Measurements from ENCODE around the gene PAK3. TPM values are rescaled to one million over a fixed set of nuclear protein-coding genes. Genes with fewer than 3 reads are reported as not detected.

PAK3 gene
- total RNA-seq, 2 donors from 2014 or later = 1.5 to 4.2 TPM

- no peaks in the 10 kb centered on the region for H3K27me3 ChIP-seq (ENCODE audit: control insufficient read depth, insufficient read depth, low read length, poor library complexity, severe bottlenecking)
- Mint-ChIP-seq H3K4me1 (peaks cover 29% of the 10 kb centered on the region), H3K27me3 (ENCODE audit: insufficient read depth) (peaks cover 24% of the 10 kb centered on the region), H3K9me3 (no peaks in the 10 kb centered on the region), H3K4me3 (peak overlapping the region; percentile 28), H3K27ac (peak overlapping the region; percentile 85), H3K36me3 (ENCODE audit: low read depth) (no peaks in the 10 kb centered on the region)
- no peaks in the 10 kb centered on the region for H3K9me3 ChIP-seq (ENCODE audit: control insufficient read depth, low read length)
- 24% methylated on average over 5 of the region's 6 CpGs; no CpG with 5 or more reads in 1 of the 2 experiments for WGBS, 2 experiments (ENCODE audit: insufficient coverage in 1 of 2, insufficient read length in 1 of 2)
- no peaks in the 10 kb centered on the region for H3K4me1 ChIP-seq (ENCODE audit: control insufficient read depth, insufficient read depth, low read length)
- H3K4me3 ChIP-seq (ENCODE audit: low read length) = no peak overlapping the region
- peak; percentile 65 for DNase-seq
- peak overlapping the region; percentile 75 for H3K27ac ChIP-seq (ENCODE audit: low read depth, low read length)
- H3K36me3 ChIP-seq (ENCODE audit: control insufficient read depth, insufficient read depth, low read length) = no peaks in the 10 kb centered on the region
- TF ChIP-seq CTCF (conservative IDR thresholded peaks at IDR 0.05) = no peak
- no peak overlapping the region for H3K9ac ChIP-seq (ENCODE audit: extremely low read depth, low read length, poor library complexity, severe bottlenecking)
Observed at GRCh38 chrX:111086591-111087006, 9.4 kb upstream of the PAK3 start.

GRCh38 chrX:111088628-111089027, 7.4 kb upstream of the PAK3 start:
- WGBS, 2 experiments (ENCODE audit: insufficient coverage in 1 of 2, insufficient read length in 1 of 2) = 96 to 100% methylated on average over 1 to 2 of the region's 3 CpGs
- H3K4me3 Mint-ChIP-seq = no peak overlapping the region
- no peaks in the 10 kb centered on the region for H3K36me3 Mint-ChIP-seq (ENCODE audit: low read depth)
- DNase-seq = no peak
- H3K27me3 Mint-ChIP-seq (ENCODE audit: insufficient read depth) = peaks cover 38% of the 10 kb centered on the region
- Histone ChIP-seq H3K36me3 (ENCODE audit: control insufficient read depth, insufficient read depth, low read length) (no peaks in the 10 kb centered on the region), H3K4me1 (ENCODE audit: control insufficient read depth, insufficient read depth, low read length) (no peaks in the 10 kb centered on the region), H3K27ac (ENCODE audit: low read depth, low read length) (no peak overlapping the region), H3K9me3 (ENCODE audit: control insufficient read depth, low read length) (no peaks in the 10 kb centered on the region), H3K27me3 (ENCODE audit: control insufficient read depth, insufficient read depth, low read length, poor library complexity, severe bottlenecking) (no peaks in the 10 kb centered on the region), H3K4me3 (ENCODE audit: low read length) (no peak overlapping the region), H3K9ac (ENCODE audit: extremely low read depth, low read length, poor library complexity, severe bottlenecking) (no peak overlapping the region)
- peaks cover 29% of the 10 kb centered on the region for H3K4me1 Mint-ChIP-seq
- no peak overlapping the region for H3K27ac Mint-ChIP-seq
- TF ChIP-seq CTCF (conservative IDR thresholded peaks at IDR 0.05) = no peak
- H3K9me3 Mint-ChIP-seq = no peaks in the 10 kb centered on the region

GRCh38 chrX:111090458-111090857, 5.5 kb upstream of the PAK3 start:
- H3K4me3 Mint-ChIP-seq = no peak overlapping the region
- DNase-seq = no peak
- Histone ChIP-seq H3K9ac (ENCODE audit: extremely low read depth, low read length, poor library complexity, severe bottlenecking) (no peak overlapping the region), H3K27ac (ENCODE audit: low read depth, low read length) (no peak overlapping the region), H3K36me3 (ENCODE audit: control insufficient read depth, insufficient read depth, low read length) (no peaks in the 10 kb centered on the region), H3K27me3 (ENCODE audit: control insufficient read depth, insufficient read depth, low read length, poor library complexity, severe bottlenecking) (peaks cover 6% of the 10 kb centered on the region), H3K4me1 (ENCODE audit: control insufficient read depth, insufficient read depth, low read length) (no peaks in the 10 kb centered on the region), H3K4me3 (ENCODE audit: low read length) (no peak overlapping the region), H3K9me3 (ENCODE audit: control insufficient read depth, low read length) (no peaks in the 10 kb centered on the region)
- TF ChIP-seq CTCF (conservative IDR thresholded peaks at IDR 0.05) = no peak
- H3K36me3 Mint-ChIP-seq (ENCODE audit: low read depth) = no peaks in the 10 kb centered on the region
- no peak overlapping the region for H3K27ac Mint-ChIP-seq
- peaks cover 50% of the 10 kb centered on the region for H3K27me3 Mint-ChIP-seq (ENCODE audit: insufficient read depth)
- 76% methylated on average over 4 of the region's 4 CpGs; no CpG with 5 or more reads in 1 of the 2 experiments for WGBS, 2 experiments (ENCODE audit: insufficient coverage in 1 of 2, insufficient read length in 1 of 2)
- no peaks in the 10 kb centered on the region for H3K9me3 Mint-ChIP-seq
- H3K4me1 Mint-ChIP-seq = peaks cover 19% of the 10 kb centered on the region
